Measurements from ENCODE around the gene GRAP2.

- no peak for TF ChIP-seq SRF (CRISPR knock-in tag; IDR thresholded peaks at IDR 0.05)
- TF ChIP-seq ZZZ3 (IDR thresholded peaks at IDR 0.05): no peak
- no peak for TF ChIP-seq UBTF (IDR thresholded peaks at IDR 0.05; ENCODE audit: borderline replicate concordance in 1 of 2, low read depth in 2 of 2, low read length in 2 of 2)
- no peak for TF ChIP-seq ZNF609 (CRISPR knock-in tag; IDR thresholded peaks at IDR 0.05; ENCODE audit: borderline replicate concordance)
- no peak for TF ChIP-seq CREB1 (IDR thresholded peaks at IDR 0.05)
- no peak for TF ChIP-seq CREB1 (CRISPR knock-in tag; IDR thresholded peaks at IDR 0.05)
- TF ChIP-seq PREB (CRISPR knock-in tag; IDR thresholded peaks at IDR 0.05): no peak
- no peak for TF ChIP-seq GABPB2 (CRISPR knock-in tag; conservative IDR thresholded peaks at IDR 0.05)
- no peak for TF ChIP-seq TAF1 (IDR thresholded peaks at IDR 0.05; ENCODE audit: control insufficient read depth, extremely low read depth, insufficient read depth, low read length, severe bottlenecking)
- no peak for TF ChIP-seq USF2 (CRISPR knock-in tag; IDR thresholded peaks at IDR 0.05)
- TF ChIP-seq CTCF (IDR thresholded peaks at IDR 0.05 in 2 of 3, conservative IDR thresholded peaks at IDR 0.05 in 1 of 3; ENCODE audit: insufficient read depth in 2 of 3, low read depth in 1 of 3, low read length in 3 of 3): no peak
- no peak for TF ChIP-seq EZH2 (IDR thresholded peaks at IDR 0.05; ENCODE audit: borderline replicate concordance, low read depth, low read length)
- no peak for TF ChIP-seq POLR2A (conservative IDR thresholded peaks at IDR 0.05)
- no peak for TF ChIP-seq CREB3L1 (IDR thresholded peaks at IDR 0.05; ENCODE audit: borderline replicate concordance, low read depth)
Measured at GRCh38 chr22:39985383-39986035, 84.6 kb downstream of the GRAP2 start.

All from K562 (cell line).